Transverse colon (tissue), 4 donors: ENCODE measurements around the gene HIF3A. TPM values are rescaled to one million over a fixed set of nuclear protein-coding genes. Genes with fewer than 3 reads are reported as not detected.

ENCODE experiments used
- DNase-seq: peaks from one replicate; pipeline ENCODE4 v3.0.0-alpha.2; 2019
- H3K27ac ChIP-seq, 4 donors: fragments of 200-600 bp; sonication (generic); 2 replicates each; pipeline ENCODE4 v1.5.1; 2016 to 2018; ENCODE audit warnings: inconsistent platforms in 4 of 4
- H3K27me3 ChIP-seq: fragments of 200-600 bp; sonication (generic); 2 replicates; pipeline ENCODE4 v1.5.1; 2017; ENCODE audit warnings: inconsistent platforms
- H3K36me3 ChIP-seq, 4 donors: fragments of 200-600 bp; sonication (generic); 2 replicates each; pipeline ENCODE4 v1.5.1; 2017 to 2019; ENCODE audit warnings: inconsistent platforms in 4 of 4
- H3K4me1 ChIP-seq, 4 donors: fragments of 200-600 bp; sonication (generic); 2 replicates each; pipeline ENCODE4 v1.5.1; 2017 to 2020; ENCODE audit warnings: inconsistent platforms in 4 of 4
- H3K4me3 ChIP-seq, 4 donors: fragments of 200-600 bp; sonication (generic); 1 replicate in 1 of 4; 2 replicates in 3 of 4; pipeline versions ENCODE4 v1.5.1 to v1.6.1; 2017 to 2019; ENCODE audit warnings: inconsistent platforms in 4 of 4
- H3K9me3 ChIP-seq, 2 donors: fragments of 200-600 bp; sonication (generic); 2 replicates each; pipeline ENCODE4 v1.5.1; 2017 to 2019; ENCODE audit warnings: inconsistent platforms in 2 of 2
- CTCF ChIP-seq, 5 experiments: fragments of 200-600 bp in 3 of 5; fragments of 450-650 bp in 2 of 5; sonication (generic) in 3 of 5; IDR thresholded peaks; 1 replicate in 2 of 5; 2 replicates in 3 of 5; pipeline ENCODE4 v1.5.1; 2016 to 2017; ENCODE audit warnings: antibody characterized with exemption in 5 of 5, inconsistent platforms in 3 of 5, mild to moderate bottlenecking in 2 of 5, moderate library complexity in 1 of 5
- EP300 ChIP-seq: sonication (generic); formaldehyde crosslinking; IDR thresholded peaks from one replicate; pipeline ENCODE4 v1.6.1; 2017; ENCODE audit warnings: antibody characterized with exemption, low read depth
- POLR2A ChIP-seq: fragments of 450-650 bp; IDR thresholded peaks from one replicate; pipeline ENCODE4 v1.6.1; 2016; ENCODE audit warnings: antibody characterized with exemption, mild to moderate bottlenecking, moderate library complexity
- POLR2AphosphoS5 ChIP-seq, 3 donors: sonication (generic); formaldehyde crosslinking; IDR thresholded peaks; one replicate each; pipeline ENCODE4 v1.6.1; 2016; ENCODE audit warnings: antibody characterized with exemption in 3 of 3
- WGBS, 2 donors: methylation state at CpG; one replicate each; pipeline ENCODE4 v1.1.5; 2018; ENCODE audit warnings: low coverage in 1 of 2; 5-methylcytosine and 5-hydroxymethylcytosine counted together
- in situ Hi-C, 4 donors: fragments of 200-750 bp; cut with MboI; loops; one replicate each; pipeline versions ENCODE4 v1.15.0 to v1.15.1; 2017; ENCODE audit warnings: low sequenced_read_pairs in 3 of 4, low pct_ligation_motif_present in 1 of 4, low pct_unique_long_range_greater_than_20kb in 1 of 4
- intact Hi-C: fragments of 100-400 bp; cut with DNase I; formaldehyde crosslinking; loops from one replicate; pipeline ENCODE4 v1.15.1; 2023; ENCODE audit warnings: low total_unique reads
- total RNA-seq, 4 donors: library from RNA; depleted of rRNA; stranded (reverse); fragments of >200 nt; gene quantifications; one replicate each; pipeline ENCODE4 v1.1.0, GENCODE V29; 2016

The HIF3A gene
- total RNA-seq = 100 to 1,000 TPM in 2 of 4 donors, 10 to 100 TPM in 2; 37.7 to 227 (median 97.5) TPM

DNA sequence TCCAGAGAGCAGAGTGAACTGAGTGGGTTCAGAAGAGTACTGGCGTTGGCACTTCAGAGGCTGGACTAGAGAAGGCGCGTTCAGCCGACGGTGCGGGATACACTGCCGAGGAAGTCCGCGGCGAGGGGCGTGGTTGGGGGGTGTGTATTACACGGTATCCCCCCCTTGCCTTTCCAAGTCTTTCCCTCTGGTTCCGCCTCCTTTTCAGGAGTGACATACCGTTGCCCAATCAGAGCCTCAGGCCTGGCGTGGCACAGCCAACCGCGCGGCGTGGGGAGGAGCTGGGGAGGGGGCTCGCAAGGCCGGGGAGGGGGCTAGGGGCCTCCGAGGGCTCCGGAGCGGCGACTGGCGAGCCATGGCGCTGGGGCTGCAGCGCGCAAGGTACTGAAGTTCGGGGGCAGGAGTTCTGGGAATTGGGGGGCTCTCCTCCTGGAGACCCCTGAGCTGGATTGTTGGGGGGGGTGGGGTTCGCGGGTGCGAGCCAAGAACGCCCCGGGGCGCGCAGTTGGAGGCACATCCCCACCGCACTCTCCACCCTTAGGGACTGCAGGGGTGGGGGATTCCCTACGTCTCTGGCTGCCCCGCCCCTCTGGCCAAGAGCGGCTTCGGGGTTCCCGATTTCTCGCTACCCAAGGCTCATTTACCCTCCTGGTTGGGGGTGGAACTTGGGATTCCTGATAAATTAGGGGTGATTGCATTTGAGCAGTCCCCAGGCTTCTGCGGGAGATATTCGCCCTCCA, at the start of gene HIF3A:
Gene HIF3A (plus strand): TSS at position 321 of the 740 bp plus-strand sequence. CDS start 35 bp downstream, at position 356.
- Histone ChIP-seq H3K36me3 (no peaks in the 10 kb centered on the region), H3K4me3 (peak within 1 kb of the TSS; percentile 1 to 51 (median 26)), H3K27ac (peak within 1 kb of the TSS; percentile 88 to 95 (median 93)), H3K27me3 (no peaks in the 10 kb centered on the region), H3K9me3 (no peaks in the 10 kb centered on the region), H3K4me1 (peaks cover 39 to 57% (median 55%) of the 10 kb centered on the region in 4 donors)
- TF ChIP-seq CTCF (IDR thresholded peaks at IDR 0.05) (no peak), POLR2AphosphoS5 (IDR thresholded peaks at IDR 0.05) (peak in 1 of 3 donors; percentile 26)
- intact Hi-C loops (no loop called here), in situ Hi-C loops (loop anchor here in 1 of 4 donors (25.0 kb wide), 1 partner anchor 190 kb away; the partner anchor contains the start of gene PNMA8B)
- peak; percentile 81 for DNase-seq
- WGBS, 2 donors = 10% methylated on average over 33 of the region's 46 CpGs; no CpG with 5 or more reads in 1 of the 2 donors

GRCh38 chr19:46250076-46250735, 46.6 kb upstream of the HIF3A start:
- Histone ChIP-seq H3K36me3 (no peaks in the 10 kb centered on the region), H3K27me3 (peaks cover 51% of the 10 kb centered on the region), H3K9me3 (no peaks in the 10 kb centered on the region), H3K4me1 (no peaks in the 10 kb centered on the region), H3K4me3 (no peak overlapping the region), H3K27ac (no peak overlapping the region)
- in situ Hi-C loops (loop anchor here in 2 of 4 donors (25.0 kb wide), 1 partner anchor 163 kb away; no protein-coding TSS in a partner anchor), intact Hi-C loops (no loop called here)
- no peak for TF ChIP-seq POLR2A
- TF ChIP-seq EP300 = no peak
- TF ChIP-seq POLR2AphosphoS5 (IDR thresholded peaks at IDR 0.05) = no peak
- TF ChIP-seq CTCF (IDR thresholded peaks at IDR 0.05) = no peak
- no peak for DNase-seq
- WGBS, 2 donors = 47 to 59% methylated on average over 3 of the region's 3 CpGs

DNA sequence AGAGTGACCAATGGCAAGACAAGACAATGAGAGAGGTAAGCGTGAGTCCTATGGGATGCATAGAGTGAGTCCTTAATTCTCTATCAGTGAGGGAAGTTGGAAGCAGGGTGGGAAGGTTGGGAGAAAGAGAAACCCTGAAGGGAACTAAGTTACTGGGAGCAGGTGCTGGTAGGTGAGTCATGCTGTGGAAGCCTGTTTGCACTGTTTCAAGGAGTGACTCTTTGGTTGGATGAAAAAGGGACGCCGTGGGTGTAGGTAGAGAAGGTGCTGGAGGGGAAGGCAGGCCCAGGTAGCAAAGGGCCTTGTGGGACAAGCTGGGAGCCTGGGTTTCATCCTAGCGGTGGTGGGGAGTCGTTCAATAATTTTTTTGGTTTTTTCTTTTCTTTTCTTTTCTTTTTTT, 45.4 kb upstream of the HIF3A start:
- Histone ChIP-seq H3K27me3 (peaks cover 40% of the 10 kb centered on the region), H3K4me3 (no peak overlapping the region), H3K4me1 (no peaks in the 10 kb centered on the region), H3K36me3 (no peaks in the 10 kb centered on the region), H3K27ac (no peak overlapping the region), H3K9me3 (no peaks in the 10 kb centered on the region)
- TF ChIP-seq EP300 (no peak), CTCF (IDR thresholded peaks at IDR 0.05) (no peak), POLR2AphosphoS5 (IDR thresholded peaks at IDR 0.05) (no peak), POLR2A (no peak)
- WGBS, 2 donors = 63 to 89% methylated on average over 3 to 5 of the region's 5 CpGs
- in situ Hi-C loops = loop anchor here in 2 of 4 donors (25.0 kb wide), 1 partner anchor 164 kb away; no protein-coding TSS in a partner anchor
- no peak for DNase-seq
- intact Hi-C loops = no loop called here

- WGBS, 2 donors = 19 to 65% methylated on average over 2 to 4 of the region's 4 CpGs
These were observed 42.1 kb upstream of the HIF3A start for GRCh38 chr19:46254776-46255175.

More at GRCh38 chr19:46254776-46255175, 42.1 kb upstream of the HIF3A start:
- Histone ChIP-seq H3K4me3 (no peak overlapping the region), H3K27me3 (peaks cover 36% of the 10 kb centered on the region), H3K36me3 (no peaks in the 10 kb centered on the region), H3K4me1 (no peaks in the 10 kb centered on the region), H3K27ac (no peak overlapping the region), H3K9me3 (no peaks in the 10 kb centered on the region)
- TF ChIP-seq POLR2AphosphoS5 (IDR thresholded peaks at IDR 0.05) (no peak), POLR2A (no peak), CTCF (IDR thresholded peaks at IDR 0.05) (no peak), EP300 (no peak)
- no peak for DNase-seq
- in situ Hi-C loops (loop anchor here in 2 of 4 donors (25.0 kb wide), 1 partner anchor 167 kb away; no protein-coding TSS in a partner anchor), intact Hi-C loops (no loop called here)
